Measurements from ENCODE around the gene PPP1R13B. TPM values are rescaled to one million over a fixed set of nuclear protein-coding genes. Genes with fewer than 3 reads are reported as not detected.

The PPP1R13B gene
- total RNA-seq, 1 donor from 2014 or later: 53.0 TPM

DNA sequence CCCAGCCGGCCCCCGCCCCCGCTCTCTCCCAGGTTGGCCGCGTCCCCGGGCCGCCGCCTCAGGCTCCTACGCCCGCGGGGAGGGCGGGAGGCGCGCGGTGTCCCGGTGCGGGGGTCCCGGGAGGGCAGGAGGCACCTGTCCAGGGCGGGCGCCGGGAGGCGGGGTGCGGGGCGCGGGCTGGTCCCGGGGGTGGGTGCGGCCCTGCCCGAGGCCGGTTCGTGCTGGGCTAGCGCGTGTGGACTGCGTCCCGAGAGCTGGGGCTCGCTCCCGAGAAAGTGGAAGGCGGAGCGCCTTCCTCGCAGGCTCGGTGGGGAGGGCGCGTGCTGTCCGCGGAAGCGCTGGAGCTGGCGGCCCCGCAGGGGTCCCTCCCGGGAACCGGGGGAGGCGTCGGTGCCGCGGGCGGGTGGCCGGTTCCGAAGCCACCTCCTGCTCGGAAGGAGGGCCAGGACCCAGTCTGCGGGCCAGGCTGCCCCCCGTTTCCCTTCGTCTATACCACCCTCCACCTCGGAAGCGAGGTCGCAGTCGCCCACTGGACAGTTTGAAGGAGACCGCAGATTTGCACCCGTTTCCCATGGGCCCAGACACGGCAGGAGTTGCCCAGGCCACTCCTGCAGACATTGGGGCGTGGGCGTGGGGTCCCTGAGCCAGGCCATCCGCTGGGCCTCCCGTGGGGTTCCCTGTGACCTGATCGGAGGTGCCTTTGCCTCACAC lies 131.1 kb downstream of the PPP1R13B start:
- peak overlapping the region; percentile 78 for H3K4me3 Mint-ChIP-seq
- TF ChIP-seq, protein P1, sequence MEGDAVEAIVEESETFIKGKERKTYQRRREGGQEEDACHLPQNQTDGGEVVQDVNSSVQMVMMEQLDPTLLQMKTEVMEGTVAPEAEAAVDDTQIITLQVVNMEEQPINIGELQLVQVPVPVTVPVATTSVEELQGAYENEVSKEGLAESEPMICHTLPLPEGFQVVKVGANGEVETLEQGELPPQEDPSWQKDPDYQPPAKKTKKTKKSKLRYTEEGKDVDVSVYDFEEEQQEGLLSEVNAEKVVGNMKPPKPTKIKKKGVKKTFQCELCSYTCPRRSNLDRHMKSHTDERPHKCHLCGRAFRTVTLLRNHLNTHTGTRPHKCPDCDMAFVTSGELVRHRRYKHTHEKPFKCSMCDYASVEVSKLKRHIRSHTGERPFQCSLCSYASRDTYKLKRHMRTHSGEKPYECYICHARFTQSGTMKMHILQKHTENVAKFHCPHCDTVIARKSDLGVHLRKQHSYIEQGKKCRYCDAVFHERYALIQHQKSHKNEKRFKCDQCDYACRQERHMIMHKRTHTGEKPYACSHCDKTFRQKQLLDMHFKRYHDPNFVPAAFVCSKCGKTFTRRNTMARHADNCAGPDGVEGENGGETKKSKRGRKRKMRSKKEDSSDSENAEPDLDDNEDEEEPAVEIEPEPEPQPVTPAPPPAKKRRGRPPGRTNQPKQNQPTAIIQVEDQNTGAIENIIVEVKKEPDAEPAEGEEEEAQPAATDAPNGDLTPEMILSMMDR (IDR thresholded peaks at IDR 0.05; ENCODE audit: unreplicated experiment): no peak
- no peaks in the 10 kb centered on the region for H3K9me3 Mint-ChIP-seq
- no peaks in the 10 kb centered on the region for H3K36me3 Mint-ChIP-seq
- H3K27me3 Mint-ChIP-seq (ENCODE audit: low read depth): peaks cover 2% of the 10 kb centered on the region
- DNase-seq (ENCODE audit: low spot score in 2 of 2, unreplicated experiment in 2 of 2): peak in 1 of 2 experiments; percentile 64
- H3K4me1 Mint-ChIP-seq: peaks cover 35% of the 10 kb centered on the region
- no peak overlapping the region for H3K27ac Mint-ChIP-seq

- Mint-ChIP-seq H3K27me3 (ENCODE audit: low read depth) (peaks cover 2% of the 10 kb centered on the region), H3K4me3 (peak within 1 kb of the TSS; percentile 81), H3K27ac (peak within 1 kb of the TSS; percentile 91), H3K9me3 (no peaks in the 10 kb centered on the region), H3K4me1 (peaks cover 35% of the 10 kb centered on the region), H3K36me3 (no peaks in the 10 kb centered on the region)
- DNase-seq (ENCODE audit: low spot score in 2 of 2, unreplicated experiment in 2 of 2): peak; percentile 97 to 99
- TF ChIP-seq, protein P1 (IDR thresholded peaks at IDR 0.05; ENCODE audit: unreplicated experiment): no peak
These were observed 132.0 kb downstream of the PPP1R13B start, which contains the start of the genes XRCC3 and ZFYVE21 for GRCh38 chr14:103715052-103716000. XRCC3 (minus strand) TSS chr14:103715451; CDS start chr14:103711087, 4,364 bp downstream. ZFYVE21 (plus strand) TSS chr14:103715810; CDS start chr14:103715842, 32 bp downstream.

DNA sequence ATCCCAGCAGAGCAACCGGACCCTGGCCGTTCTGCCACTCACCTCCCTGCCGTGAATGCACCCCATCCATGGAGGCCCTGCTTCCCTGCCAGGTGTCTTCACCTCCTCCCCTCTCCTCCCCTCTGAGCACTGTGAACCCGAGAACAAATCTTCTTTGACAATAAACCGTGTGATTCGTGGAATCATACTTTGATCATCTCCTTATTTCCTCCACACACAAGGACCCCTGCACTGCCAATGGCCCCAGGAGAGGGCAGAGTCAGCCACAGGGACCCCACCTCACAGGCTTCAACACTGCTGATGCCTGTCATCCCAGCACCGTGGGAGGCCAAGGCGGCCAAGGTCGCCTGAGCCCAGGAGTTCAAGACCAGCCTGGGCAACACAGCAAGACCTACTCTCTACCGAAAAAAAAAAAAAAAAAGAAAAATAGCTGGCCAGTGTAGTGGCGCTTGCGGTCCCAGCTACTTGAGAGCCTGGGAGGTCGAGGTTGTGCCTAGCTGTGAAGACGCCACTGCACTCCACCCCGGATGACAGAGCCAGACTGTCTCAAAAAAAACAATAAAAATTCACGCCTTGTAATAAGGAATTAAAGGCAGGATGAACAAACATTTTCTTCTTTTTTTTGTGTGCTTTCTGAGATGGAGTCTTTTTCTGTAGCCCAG lies 133.2 kb downstream of the PPP1R13B start:
- no peak for DNase-seq (ENCODE audit: low spot score in 2 of 2, unreplicated experiment in 2 of 2)
- peaks cover 32% of the 10 kb centered on the region for H3K4me1 Mint-ChIP-seq
- H3K27ac Mint-ChIP-seq: no peak overlapping the region
- TF ChIP-seq, protein P1 (IDR thresholded peaks at IDR 0.05; ENCODE audit: unreplicated experiment): no peak
- peaks cover 2% of the 10 kb centered on the region for H3K27me3 Mint-ChIP-seq (ENCODE audit: low read depth)
- no peaks in the 10 kb centered on the region for H3K36me3 Mint-ChIP-seq
- peak overlapping the region; percentile 81 for H3K4me3 Mint-ChIP-seq
- H3K9me3 Mint-ChIP-seq: no peaks in the 10 kb centered on the region

- Mint-ChIP-seq H3K9me3 (no peaks in the 10 kb centered on the region), H3K36me3 (no peaks in the 10 kb centered on the region), H3K4me3 (peak overlapping the region; percentile 81), H3K27ac (peak overlapping the region; percentile 19), H3K27me3 (ENCODE audit: low read depth) (peaks cover 2% of the 10 kb centered on the region), H3K4me1 (peaks cover 27% of the 10 kb centered on the region)
- TF ChIP-seq, protein P1 (IDR thresholded peaks at IDR 0.05; ENCODE audit: unreplicated experiment): no peak
- DNase-seq (ENCODE audit: low spot score in 2 of 2, unreplicated experiment in 2 of 2): no peak
These were observed 133.9 kb downstream of the PPP1R13B start for GRCh38 chr14:103713304-103714062.

All from mesothelial cell of epicardium (in vitro differentiated cells).